H1 (cell line): ENCODE results near the gene COBLL1. TPM values are rescaled to one million over a fixed set of nuclear protein-coding genes. Genes with fewer than 3 reads are reported as not detected.

Experiments used
- CTCF ChIA-PET: fragments of 300-600 bp; sonication (Branson Sonifier 250); formaldehyde crosslinking; loops from one replicate; lab custom pipeline; 2021; ENCODE audit not compliant: partially characterized antibody; lab: Charles Lee
- POLR2A ChIA-PET: fragments of 300-600 bp; sonication (Branson Sonifier 250); formaldehyde crosslinking; loops from one replicate; lab custom pipeline; 2021; ENCODE audit warnings: inconsistent platforms; ENCODE audit not compliant: partially characterized antibody; lab: Charles Lee
- DNase-seq, 2 experiments: peaks; one replicate each; pipeline versions ENCODE4 v3.0.0 to v3.0.0-alpha.2; 2010 to 2022; ENCODE audit warnings: low spot score in 2 of 2, low read depth in 1 of 2, mixed read lengths in 1 of 2
- FAIRE-seq: peaks from 2 replicates; lab custom pipeline; 2011; peaks lifted over from hg19 to GRCh38; lab: Jason Lieb, UNC
- H2AFZ ChIP-seq: 2 replicates; pipeline ENCODE4 v1.8.1; 2012; ENCODE audit warnings: low read length, inconsistent platforms
- H2AK5ac ChIP-seq: 2 replicates; pipeline ENCODE4 v1.6.1; 2013; ENCODE audit warnings: low read depth, low read length
- H2BK120ac ChIP-seq: replicated peaks from 2 replicates; pipeline ENCODE3; 2013; ENCODE audit warnings: low read depth, low read length, inconsistent platforms
- H2BK12ac ChIP-seq: 2 replicates; pipeline ENCODE4 v1.6.1; 2013; ENCODE audit warnings: low read depth, low read length
- H2BK15ac ChIP-seq: 2 replicates; pipeline ENCODE4 v1.6.1; 2013; ENCODE audit warnings: low read length
- H2BK20ac ChIP-seq: 2 replicates; pipeline ENCODE4 v1.6.1; 2013; ENCODE audit warnings: low read length
- H2BK5ac ChIP-seq: 2 replicates; pipeline ENCODE4 v1.6.1; 2013; ENCODE audit warnings: low read depth, low read length
- H3K14ac ChIP-seq: 2 replicates; pipeline ENCODE4 v1.6.1; 2013; ENCODE audit warnings: inconsistent platforms; ENCODE audit not compliant: insufficient read length
- H3K18ac ChIP-seq: 2 replicates; pipeline ENCODE4 v1.6.1; 2013; ENCODE audit warnings: low read length; ENCODE audit errors: extremely low read depth
- H3K23ac ChIP-seq: 2 replicates; pipeline ENCODE4 v1.6.1; 2013; ENCODE audit warnings: inconsistent platforms; ENCODE audit not compliant: insufficient read length
- H3K23me2 ChIP-seq: 2 replicates; pipeline ENCODE4 v1.6.1; 2013; ENCODE audit warnings: low read depth, low read length
- H3K27ac ChIP-seq: 2 replicates; pipeline ENCODE4 v1.6.1; 2011; ENCODE audit warnings: low read depth, low read length, inconsistent platforms
- H3K27me3 ChIP-seq, 4 experiments: replicated peaks in 1 of 4; 1 replicate in 1 of 4; 2 replicates in 3 of 4; pipeline versions ENCODE4 v1.6.1 to v1.8.1; 2011 to 2013; ENCODE audit warnings: low read length in 3 of 4, mild to moderate bottlenecking in 3 of 4, inconsistent platforms in 2 of 4, mixed read lengths in 2 of 4, moderate library complexity in 1 of 4; ENCODE audit not compliant: control insufficient read depth in 3 of 4, insufficient read depth in 3 of 4; ENCODE audit errors: extremely low read depth in 1 of 4
- H3K36me3 ChIP-seq, 4 experiments: 2 replicates each; pipeline versions ENCODE4 v1.6.1 to v1.8.1; 2011 to 2013; ENCODE audit warnings: mild to moderate bottlenecking in 4 of 4, low read length in 3 of 4, moderate library complexity in 2 of 4, control low read depth in 1 of 4, inconsistent platforms in 1 of 4; ENCODE audit not compliant: insufficient read depth in 4 of 4, control insufficient read depth in 2 of 4
- H3K4ac ChIP-seq: replicated peaks from 2 replicates; pipeline ENCODE3; 2013; ENCODE audit warnings: low read length, low read depth, mixed read lengths, inconsistent platforms; ENCODE audit not compliant: insufficient read length
- H3K4me1 ChIP-seq, 4 experiments: replicated peaks in 1 of 4; 1 replicate in 1 of 4; 2 replicates in 3 of 4; pipeline versions ENCODE4 v1.6.1 to v1.8.1; 2011 to 2013; ENCODE audit warnings: low read length in 3 of 4, inconsistent platforms in 2 of 4, mixed read lengths in 1 of 4; ENCODE audit not compliant: insufficient read depth in 4 of 4, control insufficient read depth in 3 of 4
- H3K4me2 ChIP-seq, 2 experiments: 2 replicates each; pipeline versions ENCODE4 v1.6.1 to v1.8.1; 2011 to 2013; ENCODE audit warnings: low read depth in 2 of 2, low read length in 2 of 2, control low read depth in 1 of 2, inconsistent platforms in 1 of 2, mild to moderate bottlenecking in 1 of 2; ENCODE audit not compliant: insufficient read depth in 1 of 2
- H3K4me3 ChIP-seq, 4 experiments: fragments of 200-600, 300-600 bp in 1 of 4; sonication (generic), shearing (Covaris generic), sonication (Bioruptor Twin) in 1 of 4; 2 replicates each; pipeline versions ENCODE4 v1.5.1 to v1.8.1; 2011 to 2016; ENCODE audit warnings: low read length in 4 of 4, low read depth in 3 of 4, control low read depth in 2 of 4, inconsistent platforms in 2 of 4, mild to moderate bottlenecking in 2 of 4, mixed read lengths in 1 of 4, moderate library complexity in 1 of 4; ENCODE audit not compliant: insufficient read depth in 2 of 4; ENCODE audit errors: extremely low read depth in 1 of 4
- H3K56ac ChIP-seq: replicated peaks from 2 replicates; pipeline ENCODE3; 2013; ENCODE audit warnings: low read depth, mild to moderate bottlenecking, mixed read lengths, low read length, inconsistent platforms; ENCODE audit not compliant: insufficient read length
- H3K79me1 ChIP-seq: 2 replicates; pipeline ENCODE4 v1.6.1; 2013; ENCODE audit warnings: low read depth, low read length, control low read depth
- H3K79me2 ChIP-seq, 2 experiments: 2 replicates each; pipeline versions ENCODE4 v1.6.1 to v1.8.1; 2012 to 2013; ENCODE audit warnings: low read length in 2 of 2, mild to moderate bottlenecking in 2 of 2, inconsistent platforms in 1 of 2; ENCODE audit not compliant: insufficient read depth in 2 of 2, control insufficient read depth in 1 of 2
- H3K9ac ChIP-seq, 4 experiments: replicated peaks in 1 of 4; 1 replicate in 1 of 4; 2 replicates in 3 of 4; pipeline versions ENCODE4 v1.6.1 to v1.8.1; 2011 to 2013; ENCODE audit warnings: low read depth in 3 of 4, low read length in 3 of 4, control low read depth in 2 of 4, mild to moderate bottlenecking in 2 of 4, moderate library complexity in 2 of 4, inconsistent platforms in 1 of 4; ENCODE audit errors: extremely low read depth in 1 of 4
- H3K9me3 ChIP-seq, 2 experiments: 2 replicates each; pipeline versions ENCODE4 v1.6.1 to v1.8.1; 2012 to 2013; ENCODE audit warnings: mild to moderate bottlenecking in 2 of 2, moderate library complexity in 2 of 2, control low read depth in 1 of 2, inconsistent platforms in 1 of 2, low read depth in 1 of 2, low read length in 1 of 2, mixed read lengths in 1 of 2; ENCODE audit not compliant: insufficient read depth in 2 of 2
- H4K20me1 ChIP-seq, 2 experiments: replicated peaks in 1 of 2; 2 replicates each; pipeline versions ENCODE3 to v1.8.1; 2011 to 2013; ENCODE audit warnings: inconsistent platforms in 2 of 2, low read length in 2 of 2, mild to moderate bottlenecking in 1 of 2; ENCODE audit not compliant: insufficient read depth in 2 of 2, control insufficient read depth in 1 of 2
- H4K5ac ChIP-seq: 2 replicates; pipeline ENCODE4 v1.6.1; 2013; ENCODE audit warnings: low read length, low read depth, mixed read lengths, inconsistent platforms; ENCODE audit not compliant: insufficient read length
- H4K8ac ChIP-seq: 2 replicates; pipeline ENCODE4 v1.8.0; 2013; ENCODE audit warnings: mild to moderate bottlenecking, moderate library complexity, low read length, inconsistent platforms; ENCODE audit not compliant: insufficient read depth; ENCODE audit errors: extremely low read depth
- H4K91ac ChIP-seq: replicated peaks from 2 replicates; pipeline ENCODE3; 2013; ENCODE audit warnings: low read length, mixed read lengths, inconsistent platforms; ENCODE audit not compliant: insufficient read length
- CBX5 ChIP-seq: fragments of 300-800, 300-1000 bp; sonication (generic); IDR thresholded peaks from 2 replicates; pipeline ENCODE4 v1.7.1; 2016; ENCODE audit warnings: antibody characterized with exemption, low read length, low read depth
- CTBP2 ChIP-seq: IDR thresholded peaks from 2 replicates; pipeline ENCODE4 v1.7.0; 2011; ENCODE audit warnings: borderline replicate concordance, mild to moderate bottlenecking, moderate library complexity, mixed read lengths, low read length; ENCODE audit not compliant: insufficient read depth, insufficient read length
- EZH2 ChIP-seq: fragments of 200-600 bp; sonication (generic); IDR thresholded peaks from 2 replicates; pipeline ENCODE4 v1.7.1; 2012; ENCODE audit warnings: low read depth, mild to moderate bottlenecking, moderate library complexity, low read length, inconsistent platforms; ENCODE audit not compliant: severe bottlenecking
- GTF2F1 ChIP-seq: IDR thresholded peaks from 2 replicates; pipeline ENCODE4 v1.6.1; 2012; ENCODE audit warnings: low read depth, low read length, improper control_type of control experiment, borderline replicate concordance
- HDAC2 ChIP-seq, 2 experiments: fragments of 300-600 bp in 1 of 2; sonication (generic) in 1 of 2; IDR thresholded peaks; 2 replicates each; pipeline ENCODE4 v1.6.1; 2011 to 2012; ENCODE audit warnings: low read depth in 2 of 2, low read length in 2 of 2, mild to moderate bottlenecking in 2 of 2, moderate library complexity in 2 of 2, borderline replicate concordance in 1 of 2, inconsistent platforms in 1 of 2
- HDAC6 ChIP-seq: IDR thresholded peaks from one replicate; pipeline ENCODE4 v1.7.1; 2012; ENCODE audit warnings: low read depth, mild to moderate bottlenecking, inconsistent platforms, low read length, moderate library complexity
- PHF8 ChIP-seq: fragments of 200-600 bp; sonication (generic); conservative IDR thresholded peaks from 2 replicates; pipeline ENCODE4 v1.7.1; 2012; ENCODE audit warnings: low read depth, mild to moderate bottlenecking, inconsistent platforms, low read length, moderate library complexity
- SIRT6 ChIP-seq: IDR thresholded peaks from one replicate; pipeline ENCODE4 v1.7.1; 2012; ENCODE audit warnings: low read length, inconsistent platforms
- SP2 ChIP-seq: IDR thresholded peaks from 2 replicates; pipeline ENCODE4 v1.6.1; 2012; ENCODE audit warnings: mild to moderate bottlenecking, low read length, inconsistent platforms
- SP4 ChIP-seq: IDR thresholded peaks from 2 replicates; pipeline ENCODE4 v1.6.1; 2012; ENCODE audit warnings: low read length, inconsistent platforms
- TAF1 ChIP-seq: IDR thresholded peaks from 2 replicates; pipeline ENCODE4 v1.6.1; 2011; ENCODE audit warnings: mild to moderate bottlenecking, low read depth, low read length
- WGBS, 2 experiments: shearing (Covaris generic) in 1 of 2; methylation state at CpG; one replicate each; pipeline versions ENCODE4 v1.1.6 to v1.1.7; 2013 to 2015; ENCODE audit warnings: low lambda C conversion rate in 2 of 2, mixed read lengths in 2 of 2, inconsistent platforms in 1 of 2, low coverage in 1 of 2, missing lambda C conversion rate in 1 of 2; ENCODE audit not compliant: insufficient replicate concordance in 2 of 2, insufficient coverage in 1 of 2, insufficient read length in 1 of 2; ENCODE audit errors: extremely low coverage in 1 of 2, missing lambda C conversion rate in 1 of 2; 5-methylcytosine and 5-hydroxymethylcytosine counted together
- polyA plus RNA-seq, 7 experiments: library from polyadenylated mRNA; depleted of rRNA in 3 of 7; stranded (reverse) in 5 of 7; unstranded in 2 of 7; fragments of >200 nt in 5 of 7; fragments of 200-250 nt in 2 of 7; gene quantifications; 1 replicate in 5 of 7; 2 replicates in 1 of 7; 4 replicates in 1 of 7; pipeline versions ENCODE4 v1.2.1 to v1.2.3, GENCODE V29; 2011 to 2013; ENCODE audit warnings: missing spikeins in 2 of 7, mixed read lengths in 2 of 7
- total RNA-seq: library from RNA; stranded (reverse); fragmentation: NEBNext Ultra II Directional; extraction: Animal tissue kit (Norgen Biotek cat#: 25700); gene quantifications from 2 replicates; pipeline ENCODE4 v1.2.1, GENCODE V29; 2021

Gene COBLL1
- total and polyA plus RNA-seq, 2 of the 8 experiments (the other 6 are each of a cell fraction or from before 2014, with no cell fraction given), result 2.2 to 6.2 TPM

DNA sequence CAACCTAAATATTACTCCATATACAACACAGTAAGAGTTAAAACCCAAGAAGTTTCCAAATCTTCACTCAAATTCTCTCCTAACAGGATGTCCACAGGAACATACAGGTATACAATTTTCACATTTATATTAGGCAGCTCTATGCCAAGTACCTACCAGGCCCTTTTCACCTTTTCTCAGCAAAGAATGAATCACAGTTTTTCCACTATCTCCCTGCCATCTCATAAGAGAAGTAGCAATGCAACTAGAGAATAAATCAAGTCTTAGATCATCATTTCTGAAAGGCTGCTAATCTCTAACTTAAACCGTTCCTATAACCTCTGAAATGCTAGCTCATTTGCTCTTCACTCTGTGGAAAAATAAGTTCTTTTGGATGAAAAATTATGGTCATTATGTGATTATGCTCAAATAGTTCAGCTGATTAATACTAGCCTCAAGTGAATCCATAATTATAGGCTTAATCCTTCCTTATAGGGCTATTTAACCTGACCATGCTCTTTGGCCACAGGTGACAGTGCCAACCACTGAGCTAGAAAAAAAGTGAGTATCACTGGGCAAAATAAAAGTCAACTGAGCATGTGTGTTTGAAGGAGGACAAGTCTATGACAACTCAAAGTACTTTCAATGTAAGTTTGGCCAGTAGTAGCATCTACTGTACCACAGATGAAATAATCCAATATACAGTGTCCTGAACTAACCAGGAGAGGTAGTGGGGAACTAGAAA lies 79.7 kb downstream of the COBLL1 start:
- H3K4me2 ChIP-seq, result no peak overlapping the region
- H2BK120ac ChIP-seq, result no peak overlapping the region
- no peak overlapping the region for H3K56ac ChIP-seq
- no peak overlapping the region for H2BK20ac ChIP-seq
- H3K23ac ChIP-seq, result no peak overlapping the region
- no peaks in the 10 kb centered on the region for H3K36me3 ChIP-seq
- no peak overlapping the region for H3K18ac ChIP-seq
- H3K4me3 ChIP-seq, result no peak overlapping the region
- H2AK5ac ChIP-seq, result no peak overlapping the region
- H4K91ac ChIP-seq, result no peak overlapping the region
- CTCF ChIA-PET, result interaction anchor here (1.0 to 1.9 kb wide), 3 partner anchors 14 to 45 kb away, joined by 3 to 5 read pairs (median 3); no protein-coding TSS in a partner anchor
- no peak overlapping the region for H2AFZ ChIP-seq
- H3K4ac ChIP-seq, result no peak overlapping the region
- no peak overlapping the region for H3K27ac ChIP-seq
- no peaks in the 10 kb centered on the region for H4K20me1 ChIP-seq
- H3K9ac ChIP-seq, result no peak overlapping the region
- no peaks in the 10 kb centered on the region; the same call in 1 of the 2 replicates for H3K23me2 ChIP-seq
- no peak overlapping the region for H2BK12ac ChIP-seq
- POLR2A ChIA-PET, result no interaction called here
- 88% methylated on average over 1 of the region's 1 CpG; no CpG with 5 or more reads in 1 of the 2 experiments for WGBS, 2 experiments
- TF ChIP-seq GTF2F1 (no peak), SIRT6 (no peak), CBX5 (no peak), EZH2 (no peak), TAF1 (no peak), CTBP2 (no peak), HDAC6 (no peak), SP4 (no peak), SP2 (no peak), PHF8 (no peak), HDAC2 (IDR thresholded peaks at IDR 0.05; ENCODE audit: borderline replicate concordance in 1 of 2, low read depth in 2 of 2, low read length in 2 of 2) (no peak)
- TF ChIP-seq, all 59 proteins: peak for 0
- no peaks in the 10 kb centered on the region for H3K9me3 ChIP-seq
- no peak overlapping the region for H2BK15ac ChIP-seq
- H3K14ac ChIP-seq, result no peak overlapping the region
- H3K79me2 ChIP-seq, result no peaks in the 10 kb centered on the region
- no peaks in the 10 kb centered on the region for H3K79me1 ChIP-seq
- H2BK5ac ChIP-seq, result no peak overlapping the region
- no peak for DNase-seq
- no peak for FAIRE-seq
- H4K5ac ChIP-seq, result no peak overlapping the region
- no peaks in the 10 kb centered on the region for H3K27me3 ChIP-seq
- H3K4me1 ChIP-seq, result no peaks in the 10 kb centered on the region
- H4K8ac ChIP-seq, result no peak overlapping the region
